Measurements from ENCODE around the gene GALK2. TPM values are rescaled to one million over a fixed set of nuclear protein-coding genes. Genes with fewer than 3 reads are reported as not detected.

GALK2 gene
- total RNA-seq, 2 donors from 2014 or later, result 28.5 to 52.3 TPM

GRCh38 chr15:49131403-49131802, 38.6 kb upstream of the GALK2 start:
- Histone ChIP-seq H3K4me1 (replicated peaks) (no peaks in the 10 kb centered on the region), H3K27me3 (replicated peaks; ENCODE audit: insufficient read depth) (no peaks in the 10 kb centered on the region), H3K27ac (no peak overlapping the region), H3K9me3 (no peaks in the 10 kb centered on the region), H3K4me3 (no peak overlapping the region), H3K36me3 (no peaks in the 10 kb centered on the region)
- intact Hi-C loops (cut with DNase I), result no loop called here
- 84% methylated on average over 3 of the region's 3 CpGs for WGBS
- no peak for DNase-seq (ENCODE audit: low spot score)
- no peak for TF ChIP-seq POLR2A (IDR thresholded peaks at IDR 0.05)
- no peak for TF ChIP-seq CTCF (IDR thresholded peaks at IDR 0.05)
- no peak for TF ChIP-seq POLR2AphosphoS5 (IDR thresholded peaks at IDR 0.05)

GRCh38 chr15:49134683-49135341, 35.2 kb upstream of the GALK2 start:
- Histone ChIP-seq H3K4me3 (no peak overlapping the region), H3K9me3 (no peaks in the 10 kb centered on the region), H3K27me3 (replicated peaks; ENCODE audit: insufficient read depth) (no peaks in the 10 kb centered on the region), H3K36me3 (no peaks in the 10 kb centered on the region), H3K27ac (no peak overlapping the region), H3K4me1 (replicated peaks) (no peaks in the 10 kb centered on the region)
- no peak for DNase-seq (ENCODE audit: low spot score)
- no peak for TF ChIP-seq CTCF (IDR thresholded peaks at IDR 0.05)
- intact Hi-C loops (cut with DNase I), result no loop called here
- WGBS, result 84% methylated on average over 5 of the region's 5 CpGs

GRCh38 chr15:49135342-49135857, 34.6 kb upstream of the GALK2 start:
- Histone ChIP-seq H3K36me3 (no peaks in the 10 kb centered on the region), H3K9me3 (no peaks in the 10 kb centered on the region), H3K27me3 (replicated peaks; ENCODE audit: insufficient read depth) (no peaks in the 10 kb centered on the region), H3K4me3 (no peak overlapping the region), H3K4me1 (replicated peaks) (no peaks in the 10 kb centered on the region), H3K27ac (no peak overlapping the region)
- intact Hi-C loops (cut with DNase I), result no loop called here
- no peak for DNase-seq (ENCODE audit: low spot score)
- TF ChIP-seq POLR2AphosphoS5 (IDR thresholded peaks at IDR 0.05) (no peak), CTCF (IDR thresholded peaks at IDR 0.05) (no peak), POLR2A (IDR thresholded peaks at IDR 0.05) (no peak)
- WGBS, result 73% methylated on average over 2 of the region's 2 CpGs

GRCh38 chr15:49135911-49136310, 34.1 kb upstream of the GALK2 start:
- Histone ChIP-seq H3K4me1 (replicated peaks) (no peaks in the 10 kb centered on the region), H3K36me3 (peaks cover 0 to 2% of the 10 kb centered on the region in 2 donors), H3K4me3 (no peak overlapping the region), H3K27ac (no peak overlapping the region), H3K27me3 (replicated peaks; ENCODE audit: insufficient read depth) (no peaks in the 10 kb centered on the region), H3K9me3 (no peaks in the 10 kb centered on the region)
- 91% methylated on average over 3 of the region's 3 CpGs for WGBS
- TF ChIP-seq POLR2AphosphoS5 (IDR thresholded peaks at IDR 0.05), result no peak
- intact Hi-C loops (cut with DNase I), result no loop called here
- no peak for DNase-seq (ENCODE audit: low spot score)

- no peaks in the 10 kb centered on the region for H3K4me1 ChIP-seq (replicated peaks)
- H3K27ac ChIP-seq, result no peak overlapping the region
- no peaks in the 10 kb centered on the region for H3K9me3 ChIP-seq
- H3K4me3 ChIP-seq, result no peak overlapping the region
- TF ChIP-seq POLR2AphosphoS5 (IDR thresholded peaks at IDR 0.05) (no peak), POLR2A (IDR thresholded peaks at IDR 0.05) (no peak), CTCF (IDR thresholded peaks at IDR 0.05) (no peak)
- no peaks in the 10 kb centered on the region for H3K27me3 ChIP-seq (replicated peaks; ENCODE audit: insufficient read depth)
- intact Hi-C loops (cut with DNase I), result no loop called here
- DNase-seq (ENCODE audit: low spot score), result no peak
- peaks cover 0 to 3% of the 10 kb centered on the region in 2 donors for H3K36me3 ChIP-seq
- WGBS, result 65% methylated on average over 2 of the region's 2 CpGs
Observed at GRCh38 chr15:49137861-49138260, 32.2 kb upstream of the GALK2 start.
